Aorta (tissue), 5 donors: ENCODE results near the gene TCHP. TPM values are rescaled to one million over a fixed set of nuclear protein-coding genes. Genes with fewer than 3 reads are reported as not detected.
A peak's percentile ranks its signal among the peaks of the same experiment; 100 is the strongest.
"Not testable (repeated sequence)": the region's sequence is repeated elsewhere in the genome, so short reads cannot be mapped to it uniquely, and the experiment has no call there.

Source experiments
- ATAC-seq: fragments of 200-7000 bp; cut with Tn5 transposase; one replicate; pipeline ENCODE4 v1.9.1; 2022; ENCODE audit warnings: moderate library complexity; ENCODE audit not compliant: low FRiP score
- DNase-seq, 2 donors: peaks; one replicate each; pipeline ENCODE4 v3.0.0-alpha.2; 2020
- H3K27ac ChIP-seq, 2 donors: one replicate each; pipeline ENCODE4 v1.5.1; 2013; ENCODE audit warnings: low read length in 2 of 2, mild to moderate bottlenecking in 2 of 2, moderate library complexity in 2 of 2, control low read depth in 1 of 2, inconsistent platforms in 1 of 2, low read depth in 1 of 2
- H3K27me3 ChIP-seq, 2 donors: one replicate each; pipeline ENCODE4 v1.6.1; 2013; ENCODE audit warnings: control low read depth in 1 of 2, low read length in 1 of 2, mild to moderate bottlenecking in 1 of 2, moderate library complexity in 1 of 2; ENCODE audit not compliant: insufficient read depth in 2 of 2, control insufficient read depth in 1 of 2
- H3K36me3 ChIP-seq, 2 donors: one replicate each; pipeline ENCODE4 v1.6.1; 2013; ENCODE audit warnings: control low read depth in 1 of 2, low read length in 1 of 2, mild to moderate bottlenecking in 1 of 2; ENCODE audit not compliant: insufficient read depth in 2 of 2, control insufficient read depth in 1 of 2
- H3K4me1 ChIP-seq, 2 donors: one replicate each; pipeline ENCODE4 v1.6.1; 2013; ENCODE audit warnings: low read length in 2 of 2, control low read depth in 1 of 2, mild to moderate bottlenecking in 1 of 2, moderate library complexity in 1 of 2; ENCODE audit not compliant: insufficient read depth in 2 of 2, control insufficient read depth in 1 of 2
- H3K4me3 ChIP-seq, 2 donors: one replicate each; pipeline ENCODE4 v1.5.1; 2013; ENCODE audit warnings: low read length in 2 of 2, control low read depth in 1 of 2, mild to moderate bottlenecking in 1 of 2
- H3K9me3 ChIP-seq: one replicate; pipeline ENCODE4 v1.6.1; 2013; ENCODE audit warnings: mild to moderate bottlenecking, low read length; ENCODE audit not compliant: control insufficient read depth
- WGBS, 2 donors: extraction: QIAGEN DNeasy Blood & Tissue Kit; methylation state at CpG; one replicate each; pipeline ENCODE4 v1.1.7; 2013; 5-methylcytosine and 5-hydroxymethylcytosine counted together
- intact Hi-C, 2 donors: fragments of 100-400 bp; cut with DNase I; formaldehyde crosslinking; loops; one replicate each; pipeline versions ENCODE4 v1.14.2 to v1.15.0; 2022
- polyA plus RNA-seq, 2 donors: library from polyadenylated mRNA; stranded (reverse); fragments of 200-250 nt; gene quantifications; one replicate each; pipeline ENCODE4 v1.2.3, GENCODE V29; 2013
- total RNA-seq, 2 donors: library from RNA; stranded (reverse); fragmentation: NEBNext Ultra II Directional; extraction: Animal tissue kit (Norgen Biotek cat#: 25700); gene quantifications; one replicate each; pipeline ENCODE4 v1.2.1, GENCODE V29; 2021
- donor health status: healthy with polysubstance abuse.
- donor health status: Bipolar disorder and iron deficiency.
- donor health status: DM: no; HTN: no; CAD: no.
- donor health status: DM: no; HTN: no; CAD: no.
- donor health status: DM: yes; HTN: yes; CAD: no.

Gene TCHP
- total and polyA plus RNA-seq, 4 donors: 4.3 to 21.1 (median 12.2) TPM

- WGBS, 2 donors: 85 to 88% methylated on average over 10 of the region's 10 CpGs
- H3K27me3 ChIP-seq: no peaks in the 10 kb centered on the region
- no peak overlapping the region for H3K4me3 ChIP-seq
- no peak overlapping the region for H3K27ac ChIP-seq
- DNase-seq: no peak
- H3K36me3 ChIP-seq: no peaks in the 10 kb centered on the region
- intact Hi-C loops: no loop called here
- no peaks in the 10 kb centered on the region for H3K9me3 ChIP-seq
- no peaks in the 10 kb centered on the region for H3K4me1 ChIP-seq
- ATAC-seq: no peak
These were observed 14.5 kb upstream of the TCHP start for GRCh38 chr12:109885616-109886015.

- Histone ChIP-seq H3K27me3 (no peaks in the 10 kb centered on the region), H3K4me3 (no peak overlapping the region), H3K4me1 (no peaks in the 10 kb centered on the region), H3K36me3 (no peaks in the 10 kb centered on the region), H3K9me3 (no peaks in the 10 kb centered on the region), H3K27ac (no peak overlapping the region)
- DNase-seq (no peak), ATAC-seq (peak; percentile 7)
- WGBS, 2 donors: 76% methylated on average over 12 of the region's 12 CpGs
- intact Hi-C loops: no loop called here
These were observed 11.7 kb upstream of the TCHP start for GRCh38 chr12:109888179-109889020.

GRCh38 chr12:109890620-109891170 lies 9.4 kb upstream of the TCHP start:
- Histone ChIP-seq H3K27ac (no peak overlapping the region), H3K36me3 (no peaks in the 10 kb centered on the region), H3K9me3 (no peaks in the 10 kb centered on the region), H3K27me3 (no peaks in the 10 kb centered on the region), H3K4me3 (no peak overlapping the region), H3K4me1 (no peaks in the 10 kb centered on the region)
- ATAC-seq: no peak
- 80 to 84% methylated on average over 13 of the region's 13 CpGs for WGBS, 2 donors
- DNase-seq: no peak
- intact Hi-C loops: no loop called here

- H3K27me3 ChIP-seq, ATAC-seq, H3K9me3 ChIP-seq, H3K36me3 ChIP-seq, H3K4me3 ChIP-seq, DNase-seq, H3K4me1 ChIP-seq, intact Hi-C loops, H3K27ac ChIP-seq: not testable (repeated sequence)
- 81 to 90% methylated on average over 7 of the region's 7 CpGs for WGBS, 2 donors
These were observed 8.3 kb upstream of the TCHP start for GRCh38 chr12:109891731-109892130.

GRCh38 chr12:109892165-109892715 lies 7.8 kb upstream of the TCHP start:
- intact Hi-C loops: no loop called here
- Histone ChIP-seq H3K27me3 (no peaks in the 10 kb centered on the region), H3K4me3 (no peak overlapping the region), H3K36me3 (no peaks in the 10 kb centered on the region), H3K4me1 (no peaks in the 10 kb centered on the region), H3K27ac (no peak overlapping the region), H3K9me3 (no peaks in the 10 kb centered on the region)
- no peak for DNase-seq
- WGBS, 2 donors: 82 to 90% methylated on average over 1 of the region's 1 CpG
- no peak for ATAC-seq

GRCh38 chr12:109892748-109893147 lies 7.3 kb upstream of the TCHP start:
- H3K4me1 ChIP-seq: no peaks in the 10 kb centered on the region
- WGBS, 2 donors: 81 to 82% methylated on average over 4 of the region's 4 CpGs
- H3K27me3 ChIP-seq: no peaks in the 10 kb centered on the region
- no peak overlapping the region for H3K4me3 ChIP-seq
- H3K9me3 ChIP-seq: no peaks in the 10 kb centered on the region
- no peak for ATAC-seq
- no peaks in the 10 kb centered on the region for H3K36me3 ChIP-seq
- H3K27ac ChIP-seq: no peak overlapping the region
- intact Hi-C loops: no loop called here
- DNase-seq: no peak

GRCh38 chr12:109893261-109893995 lies 6.6 kb upstream of the TCHP start:
- no peak for ATAC-seq
- H3K36me3 ChIP-seq: no peaks in the 10 kb centered on the region
- intact Hi-C loops: no loop called here
- no peak overlapping the region for H3K27ac ChIP-seq
- no peaks in the 10 kb centered on the region for H3K27me3 ChIP-seq
- DNase-seq: no peak
- no peaks in the 10 kb centered on the region for H3K4me1 ChIP-seq
- WGBS, 2 donors: 78 to 82% methylated on average over 7 of the region's 7 CpGs
- no peaks in the 10 kb centered on the region for H3K9me3 ChIP-seq
- H3K4me3 ChIP-seq: no peak overlapping the region

- H3K36me3 ChIP-seq: no peaks in the 10 kb centered on the region
- H3K4me1 ChIP-seq: no peaks in the 10 kb centered on the region
- H3K9me3 ChIP-seq: no peaks in the 10 kb centered on the region
- WGBS, 2 donors: 59 to 63% methylated on average over 4 of the region's 4 CpGs
- ATAC-seq: no peak
- DNase-seq: no peak
- H3K4me3 ChIP-seq: no peak overlapping the region
- H3K27ac ChIP-seq: no peak overlapping the region
- H3K27me3 ChIP-seq: no peaks in the 10 kb centered on the region
- intact Hi-C loops: no loop called here
These were observed 5.1 kb upstream of the TCHP start for GRCh38 chr12:109894939-109895338.
